ENCODE measurements around the gene PTGER4.

DNA sequence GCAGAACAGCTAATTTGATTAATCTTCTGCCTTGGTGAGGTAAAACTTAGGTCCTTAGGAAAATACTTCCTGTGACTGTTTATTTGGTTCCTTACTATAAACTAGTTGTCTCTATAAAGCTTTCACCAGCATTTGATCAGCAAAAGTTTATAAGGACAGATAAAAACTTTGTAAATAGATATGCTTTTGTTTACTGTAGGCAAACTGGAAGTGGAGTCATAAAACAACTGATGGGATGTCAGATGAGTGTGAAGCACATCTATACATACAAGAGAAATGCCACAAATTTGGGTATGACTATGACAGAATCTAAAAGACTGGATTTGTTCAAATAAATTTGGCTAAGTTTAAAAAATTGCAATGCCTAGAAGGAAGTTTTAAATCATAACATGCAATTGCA is 5.5 kb downstream of the PTGER4 start:
- TF ChIP-seq POLR2A (IDR thresholded peaks at IDR 0.05) (no peak), POLR2AphosphoS5 (IDR thresholded peaks at IDR 0.05) (no peak)
- TF ChIP-seq, protein P1, sequence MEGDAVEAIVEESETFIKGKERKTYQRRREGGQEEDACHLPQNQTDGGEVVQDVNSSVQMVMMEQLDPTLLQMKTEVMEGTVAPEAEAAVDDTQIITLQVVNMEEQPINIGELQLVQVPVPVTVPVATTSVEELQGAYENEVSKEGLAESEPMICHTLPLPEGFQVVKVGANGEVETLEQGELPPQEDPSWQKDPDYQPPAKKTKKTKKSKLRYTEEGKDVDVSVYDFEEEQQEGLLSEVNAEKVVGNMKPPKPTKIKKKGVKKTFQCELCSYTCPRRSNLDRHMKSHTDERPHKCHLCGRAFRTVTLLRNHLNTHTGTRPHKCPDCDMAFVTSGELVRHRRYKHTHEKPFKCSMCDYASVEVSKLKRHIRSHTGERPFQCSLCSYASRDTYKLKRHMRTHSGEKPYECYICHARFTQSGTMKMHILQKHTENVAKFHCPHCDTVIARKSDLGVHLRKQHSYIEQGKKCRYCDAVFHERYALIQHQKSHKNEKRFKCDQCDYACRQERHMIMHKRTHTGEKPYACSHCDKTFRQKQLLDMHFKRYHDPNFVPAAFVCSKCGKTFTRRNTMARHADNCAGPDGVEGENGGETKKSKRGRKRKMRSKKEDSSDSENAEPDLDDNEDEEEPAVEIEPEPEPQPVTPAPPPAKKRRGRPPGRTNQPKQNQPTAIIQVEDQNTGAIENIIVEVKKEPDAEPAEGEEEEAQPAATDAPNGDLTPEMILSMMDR (IDR thresholded peaks at IDR 0.05) = no peak

All from gastroesophageal sphincter (tissue), 3 donors.